Measurements from ENCODE around the gene TGOLN2. TPM values are rescaled to one million over a fixed set of nuclear protein-coding genes. Genes with fewer than 3 reads are reported as not detected.

The TGOLN2 gene
- total and polyA plus RNA-seq, 2 of the 13 experiments (the other 11 are each of a cell fraction or from before 2014, with no cell fraction given), result 99.6 to 155 TPM

DNA sequence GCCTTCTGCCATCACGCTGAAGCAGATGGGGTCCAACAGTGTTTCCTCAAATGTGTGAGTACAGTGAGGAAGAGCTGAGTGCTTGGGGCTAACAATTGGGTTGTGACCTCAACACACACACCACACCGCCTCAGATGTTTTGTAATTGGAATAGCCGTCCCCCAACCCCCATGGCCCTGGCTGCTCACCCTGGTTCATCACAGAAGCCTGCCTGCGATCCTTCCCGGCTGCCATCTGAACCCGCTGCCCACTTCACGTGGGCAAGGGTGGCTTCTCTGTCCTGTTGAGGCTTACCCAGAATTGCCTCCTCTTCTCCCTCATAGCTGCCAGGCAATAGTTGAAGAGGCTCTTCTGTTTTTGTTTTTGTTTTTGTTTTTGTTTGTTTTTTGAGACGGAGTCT lies 44.1 kb downstream of the TGOLN2 start:
- Histone ChIP-seq H3K4me2 (ENCODE audit: low read depth, low read length) (no peak overlapping the region), H3K27me3 (ENCODE audit: control insufficient read depth in 1 of 2, insufficient read depth in 2 of 2, low read length in 2 of 2) (peaks cover 7 to 60% of the 10 kb centered on the region in 2 experiments; a peak in 4 of 5 replicates), H3K9me3 (ENCODE audit: low read length) (no peaks in the 10 kb centered on the region), H3K4me3 (replicated peaks in 1 of 3; ENCODE audit: insufficient read depth in 1 of 3, low read depth in 2 of 3, low read length in 3 of 3) (no peak overlapping the region), H3K27ac (ENCODE audit: extremely low read length, insufficient read depth, low read length) (no peak overlapping the region), H3K9ac (ENCODE audit: insufficient read depth, low read depth, low read length) (no peak overlapping the region), H3K79me2 (ENCODE audit: insufficient read depth, low read length) (no peaks in the 10 kb centered on the region), H4K20me1 (ENCODE audit: insufficient read depth, low read length) (no peaks in the 10 kb centered on the region), H3K4me1 (ENCODE audit: insufficient read depth, low read length) (peaks cover 6% of the 10 kb centered on the region), H3K36me3 (replicated peaks in 1 of 2; ENCODE audit: control insufficient read depth in 1 of 2, insufficient read depth in 2 of 2, low read length in 2 of 2) (no peaks in the 10 kb centered on the region), H2AFZ (ENCODE audit: low read length) (no peak overlapping the region)
- intact Hi-C loops (cut with micrococcal nuclease; ENCODE audit: unreplicated experiment) (no loop called here), in situ Hi-C loops (cut with HindIII; ENCODE audit: extremely low pct_ligation_motif_present, low pct_unique_long_range_greater_than_20kb) (no loop called here)
- CTCF ChIA-PET (ENCODE audit: low intra/inter-chr PET ratio, low total read pairs), result no interaction called here
- DNase-seq (ENCODE audit: low spot score), result no peak
- FAIRE-seq, result no peak
- no peak for ATAC-seq
- TF ChIP-seq ISL2 (CRISPR knock-in tag; IDR thresholded peaks at IDR 0.05), result no peak
- no peak for TF ChIP-seq CBX2 (IDR thresholded peaks at IDR 0.05; ENCODE audit: low read depth, low read length)
- no peak for TF ChIP-seq CBX2 (CRISPR knock-in tag; IDR thresholded peaks at IDR 0.05; ENCODE audit: low read depth)
- no peak for TF ChIP-seq SP4 (CRISPR knock-in tag; IDR thresholded peaks at IDR 0.05)
- no peak for TF ChIP-seq ZNF703 (CRISPR knock-in tag; IDR thresholded peaks at IDR 0.05; ENCODE audit: borderline replicate concordance)
- TF ChIP-seq, protein P1, sequence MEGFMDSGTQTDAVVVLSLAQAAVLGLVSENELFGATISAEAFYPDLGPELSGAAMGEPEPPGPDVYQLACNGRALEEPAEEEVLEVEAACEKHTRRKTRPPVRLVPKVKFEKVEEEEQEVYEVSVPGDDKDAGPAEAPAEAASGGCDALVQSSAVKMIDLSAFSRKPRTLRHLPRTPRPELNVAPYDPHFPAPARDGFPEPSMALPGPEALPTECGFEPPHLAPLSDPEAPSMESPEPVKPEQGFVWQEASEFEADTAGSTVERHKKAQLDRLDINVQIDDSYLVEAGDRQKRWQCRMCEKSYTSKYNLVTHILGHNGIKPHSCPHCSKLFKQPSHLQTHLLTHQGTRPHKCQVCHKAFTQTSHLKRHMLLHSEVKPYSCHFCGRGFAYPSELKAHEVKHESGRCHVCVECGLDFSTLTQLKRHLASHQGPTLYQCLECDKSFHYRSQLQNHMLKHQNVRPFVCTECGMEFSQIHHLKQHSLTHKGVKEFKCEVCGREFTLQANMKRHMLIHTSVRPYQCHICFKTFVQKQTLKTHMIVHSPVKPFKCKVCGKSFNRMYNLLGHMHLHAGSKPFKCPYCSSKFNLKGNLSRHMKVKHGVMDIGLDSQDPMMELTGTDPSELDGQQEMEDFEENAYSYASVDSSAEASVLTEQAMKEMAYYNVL (CRISPR knock-in tag; IDR thresholded peaks at IDR 0.05; ENCODE audit: borderline replicate concordance), result no peak
- no peak for TF ChIP-seq ZNF598 (CRISPR knock-in tag; IDR thresholded peaks at IDR 0.05; ENCODE audit: borderline replicate concordance)
- no peak for TF ChIP-seq NCOR1 (IDR thresholded peaks at IDR 0.05; ENCODE audit: borderline replicate concordance, low read length)
- TF ChIP-seq NAIF1 (CRISPR knock-in tag; IDR thresholded peaks at IDR 0.05; ENCODE audit: borderline replicate concordance), result no peak
- no peak for TF ChIP-seq KLF12 (CRISPR knock-in tag; IDR thresholded peaks at IDR 0.05; ENCODE audit: borderline replicate concordance)
- no peak for TF ChIP-seq NFRKB (IDR thresholded peaks at IDR 0.05)
- no peak for TF ChIP-seq ZNF547 (CRISPR knock-in tag; IDR thresholded peaks at IDR 0.05)
- no peak for TF ChIP-seq ZNF737 (CRISPR knock-in tag; IDR thresholded peaks at IDR 0.05; ENCODE audit: borderline replicate concordance)
- no peak for TF ChIP-seq CAMTA2 (CRISPR knock-in tag; IDR thresholded peaks at IDR 0.05; ENCODE audit: borderline replicate concordance)
- POLR2A ChIA-PET, result no interaction called here
- BruUV-seq (replicated peaks), result no TSS peak
- WGBS (ENCODE audit: low lambda C conversion rate), result 49% methylated on average over 8 of the region's 8 CpGs

All from HepG2 (cell line).